ENCODE results near the gene CRY2.

The CRY2 gene

DNA sequence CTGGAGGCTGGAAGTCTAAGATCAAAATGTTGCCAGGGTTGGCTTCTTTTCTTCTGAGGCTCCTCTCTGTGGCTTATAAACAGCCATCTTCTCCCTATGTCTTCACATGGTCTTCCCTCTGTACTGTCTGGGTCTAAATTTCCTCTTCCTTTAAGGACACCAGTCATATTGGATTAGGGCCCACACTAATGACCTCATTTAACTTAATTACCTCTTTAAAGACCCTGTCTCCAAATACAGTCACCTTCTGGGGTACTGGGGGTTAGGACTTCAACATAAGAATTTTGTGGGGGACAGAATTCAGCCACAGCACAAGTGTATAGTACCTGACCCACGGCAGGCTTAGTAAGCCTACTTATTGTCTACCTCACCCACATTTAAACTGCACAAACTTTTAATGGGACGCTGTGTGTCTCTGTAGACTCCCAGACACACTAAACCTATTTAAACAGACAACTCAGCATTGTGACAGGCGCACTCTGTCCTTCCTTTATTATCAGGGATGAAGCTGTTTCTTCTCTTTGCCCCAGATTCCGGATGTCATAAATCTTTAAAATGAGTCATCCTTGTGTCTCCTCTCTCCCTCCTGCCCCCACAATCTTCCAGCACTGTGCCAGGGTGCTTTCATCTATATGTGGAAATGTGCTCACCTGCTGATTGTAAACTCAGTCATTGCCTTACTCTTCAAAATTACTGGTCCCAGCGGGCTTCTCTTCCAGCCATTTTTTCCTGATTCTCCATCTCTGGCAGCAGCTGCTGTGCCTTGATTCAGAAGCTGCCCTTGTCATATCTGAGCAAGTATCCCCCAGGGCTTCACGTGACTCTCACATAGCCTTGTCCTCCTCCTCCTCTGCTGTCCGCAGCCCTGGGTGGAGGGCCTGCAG lies 32.8 kb downstream of the CRY2 start:
- peak; percentile 92 for DNase-seq (ENCODE audit: low spot score)

- no peak for DNase-seq (ENCODE audit: low spot score)
These were observed 33.7 kb downstream of the CRY2 start for GRCh38 chr11:45880772-45881570.

DNA sequence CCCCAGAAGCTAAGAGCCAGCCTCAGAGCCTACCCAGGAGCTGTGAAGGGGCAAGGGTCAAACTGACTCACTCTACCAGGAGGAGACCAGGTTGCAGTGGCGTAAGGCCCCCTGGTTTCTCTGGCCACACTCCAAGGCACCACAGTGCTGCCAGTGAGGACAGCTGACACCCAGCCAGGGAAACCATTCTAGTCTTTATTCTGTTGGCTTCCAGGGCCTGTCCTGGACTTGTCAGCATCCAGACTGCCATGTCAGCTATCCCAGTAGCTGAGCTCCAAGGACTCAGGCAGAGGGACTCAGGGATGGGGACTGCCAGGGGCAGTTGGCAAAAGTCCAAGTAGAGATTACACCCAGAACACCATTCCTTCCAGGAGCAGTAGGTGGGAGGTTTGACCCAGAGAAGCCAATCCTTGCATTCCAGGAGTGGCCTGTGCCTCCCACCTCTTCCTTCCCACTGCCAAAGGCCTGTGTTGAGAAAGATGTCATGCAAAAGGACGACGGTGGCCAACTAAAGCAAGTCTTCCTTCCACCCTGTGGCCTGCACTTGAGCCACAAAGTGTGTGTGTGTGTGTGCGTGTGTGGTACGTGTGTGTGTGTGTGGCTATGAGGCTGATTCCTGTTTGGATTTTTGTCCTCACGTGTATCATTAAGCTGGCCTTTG lies 34.6 kb downstream of the CRY2 start:
- no peak for DNase-seq (ENCODE audit: low spot score)

- DNase-seq (ENCODE audit: low spot score): no peak
These were observed 37.4 kb downstream of the CRY2 start for GRCh38 chr11:45884596-45885185.

DNA sequence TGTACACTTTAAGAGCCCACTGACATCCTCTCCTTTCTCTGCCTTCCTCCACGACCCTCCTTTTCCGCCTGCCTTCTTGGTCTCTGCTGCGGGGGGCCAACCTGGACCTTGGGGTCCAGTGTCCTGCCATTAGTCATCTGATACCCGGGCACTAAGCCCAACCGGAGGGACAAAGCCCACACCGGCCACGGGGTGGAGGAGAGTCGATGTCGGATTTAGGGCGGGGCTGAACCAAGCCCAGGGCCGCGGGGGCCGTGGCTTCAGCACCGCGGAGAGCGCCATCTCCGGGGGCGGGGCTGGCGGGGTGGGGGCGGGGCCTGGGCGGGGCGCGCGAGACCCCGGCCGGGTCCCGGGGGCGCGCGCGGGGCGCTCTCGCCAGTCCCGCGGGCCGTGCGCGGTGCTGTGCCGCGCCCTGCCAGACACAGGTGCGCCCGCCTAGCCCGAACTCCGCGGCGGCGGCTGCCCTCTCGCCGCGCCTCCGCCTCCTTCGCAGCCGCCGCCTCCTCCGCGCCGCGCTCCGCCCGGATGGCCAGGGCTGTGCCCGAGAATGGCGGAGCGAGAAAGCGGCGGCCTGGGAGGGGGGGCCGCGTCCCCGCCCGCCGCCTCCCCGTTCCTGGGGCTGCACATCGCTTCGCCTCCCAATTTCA lies 38.1 kb downstream of the CRY2 start, which contains the start of gene MAPK8IP1:
MAPK8IP1 (plus strand) TSS at position 378 of the 647 bp plus-strand sequence; CDS start at position 548, 170 bp downstream.
- DNase-seq (ENCODE audit: low spot score): peak; percentile 41

GRCh38 chr11:45885921-45886721 lies 38.8 kb downstream of the CRY2 start:
- DNase-seq (ENCODE audit: low spot score): no peak

GRCh38 chr11:45886816-45887520 lies 39.7 kb downstream of the CRY2 start:
- no peak for DNase-seq (ENCODE audit: low spot score)

DNA sequence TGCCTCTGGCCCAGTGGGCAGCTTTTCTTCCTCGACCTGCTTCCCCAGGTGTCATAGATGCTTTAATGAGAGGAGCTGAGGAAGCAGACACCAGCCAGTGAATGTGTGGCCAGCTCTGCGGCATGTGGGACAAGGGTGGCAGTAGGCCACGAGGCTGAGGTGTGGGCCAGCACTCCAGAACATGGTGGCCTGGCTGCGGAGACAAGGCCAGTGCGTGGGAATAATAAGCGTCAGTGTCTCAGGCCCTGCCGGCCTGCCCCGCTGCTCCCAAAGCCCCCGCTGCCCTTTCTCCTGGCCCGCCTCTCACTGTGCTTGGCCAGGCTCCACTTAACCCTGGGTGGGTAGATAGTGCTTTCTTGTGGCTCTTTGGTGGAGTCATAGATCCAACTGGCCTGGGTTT lies 40.3 kb downstream of the CRY2 start:
- DNase-seq (ENCODE audit: low spot score): no peak

- no peak for DNase-seq (ENCODE audit: low spot score)
These were observed 42.3 kb downstream of the CRY2 start for GRCh38 chr11:45889555-45889954.

- DNase-seq (ENCODE audit: low spot score): no peak
These were observed 42.7 kb downstream of the CRY2 start for GRCh38 chr11:45889966-45890365.

GRCh38 chr11:45890886-45891550 lies 43.7 kb downstream of the CRY2 start:
- no peak for DNase-seq (ENCODE audit: low spot score)

- DNase-seq (ENCODE audit: low spot score): no peak
These were observed 45.6 kb downstream of the CRY2 start for GRCh38 chr11:45892856-45893255.

- no peak for DNase-seq (ENCODE audit: low spot score)
These were observed 47.4 kb downstream of the CRY2 start for GRCh38 chr11:45894555-45895247.

DNA sequence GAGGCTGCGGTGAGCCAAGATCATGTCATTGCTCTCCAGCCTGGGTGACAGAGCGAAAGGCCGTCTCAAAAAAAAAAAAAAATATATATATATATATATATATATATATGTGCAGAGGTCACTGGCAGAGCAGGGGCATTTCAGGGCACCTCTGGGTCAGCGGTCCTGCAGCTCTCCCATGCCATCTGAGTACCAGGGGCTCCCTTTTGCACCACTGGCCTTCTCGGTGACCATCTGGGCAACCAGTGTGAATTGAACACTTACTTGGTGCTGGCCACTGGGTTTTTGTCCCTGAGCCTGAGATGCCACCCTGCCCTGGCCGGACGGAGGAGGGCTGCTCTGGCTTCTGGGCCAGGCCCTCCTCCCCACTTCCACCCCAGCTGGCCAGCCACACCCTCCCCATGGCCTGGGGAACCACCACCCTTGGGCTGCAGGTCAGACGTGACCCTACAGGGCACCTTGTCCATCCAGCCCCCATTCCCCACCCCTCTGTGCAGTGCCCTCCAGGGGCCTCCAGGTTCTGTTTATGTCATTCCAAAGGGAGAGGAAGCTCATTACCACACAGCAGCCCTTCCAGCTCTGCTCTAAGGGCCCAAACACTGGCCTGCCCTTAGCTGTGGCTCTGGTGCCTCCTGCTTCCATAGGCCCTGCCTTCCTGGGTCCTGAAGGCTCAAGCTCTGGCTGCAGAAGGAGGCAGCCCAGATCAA lies 48.4 kb downstream of the CRY2 start:
- no peak for DNase-seq (ENCODE audit: low spot score)

GRCh38 chr11:45896422-45896984 lies 49.2 kb downstream of the CRY2 start:
- no peak for DNase-seq (ENCODE audit: low spot score)

DNA sequence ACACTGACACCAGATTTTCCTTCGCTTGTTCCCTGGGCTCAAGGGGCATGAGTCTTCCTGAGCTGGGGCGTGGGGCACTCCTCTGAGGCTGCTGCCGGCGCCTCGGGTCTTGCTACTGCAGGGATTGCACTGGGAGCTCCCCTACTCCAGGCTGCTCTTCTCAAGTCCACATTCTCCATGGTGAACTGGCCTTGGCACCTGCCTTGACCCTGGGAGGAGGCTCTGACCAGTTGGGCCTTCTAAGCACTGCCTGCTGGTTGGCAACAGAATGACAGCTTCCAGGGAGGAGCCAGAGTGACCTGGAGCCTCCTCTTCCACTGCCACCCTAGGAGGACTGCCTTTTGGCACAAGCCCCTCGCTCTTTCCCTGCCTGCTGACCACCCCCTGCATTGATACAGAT lies 50.3 kb downstream of the CRY2 start:
- DNase-seq (ENCODE audit: low spot score): no peak

DNA sequence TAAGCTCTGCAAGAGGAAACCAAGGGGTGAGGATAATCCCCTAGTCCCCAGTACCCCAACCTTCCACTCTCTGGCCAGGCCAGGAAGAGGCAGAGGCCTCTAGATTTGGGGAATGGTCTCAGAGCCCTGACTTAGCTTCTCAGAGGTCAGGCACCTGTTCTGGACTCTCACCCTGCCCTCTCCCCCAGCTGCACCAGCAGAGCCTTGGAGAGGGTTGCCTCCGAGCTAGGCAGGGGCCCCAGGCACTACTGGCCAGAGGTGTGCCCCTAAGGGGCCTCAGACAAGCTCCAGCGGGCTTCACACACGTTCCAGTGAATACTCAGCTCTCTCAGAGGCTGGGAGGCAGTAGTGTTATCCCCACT lies 51.8 kb downstream of the CRY2 start:
- no peak for DNase-seq (ENCODE audit: low spot score)
